ENCODE results near the gene TCEA2.

Gene TCEA2

DNA sequence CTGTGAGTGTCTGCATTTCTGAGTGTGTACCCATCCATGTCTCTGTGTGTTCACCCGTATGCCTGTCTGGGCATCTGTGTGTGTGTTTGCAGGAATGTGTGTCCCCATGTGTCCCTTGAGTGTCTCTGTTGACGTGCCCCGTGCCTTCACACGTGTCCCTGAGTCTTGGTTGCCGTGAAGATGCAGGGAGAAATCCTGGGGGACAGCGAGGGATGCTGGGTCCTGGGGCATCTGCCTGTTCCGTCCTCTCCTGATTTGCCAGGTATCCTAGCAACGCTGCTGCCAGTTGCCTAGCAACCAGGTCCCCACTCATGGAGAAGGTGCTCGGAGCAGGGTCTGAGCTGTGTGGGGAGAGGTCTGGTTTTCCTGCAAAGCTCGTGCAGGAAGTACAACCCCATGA, 27.2 kb downstream of the TCEA2 start:
- DNase-seq (ENCODE audit: insufficient read length, low spot score), result no peak
- FAIRE-seq, result no peak

DNA sequence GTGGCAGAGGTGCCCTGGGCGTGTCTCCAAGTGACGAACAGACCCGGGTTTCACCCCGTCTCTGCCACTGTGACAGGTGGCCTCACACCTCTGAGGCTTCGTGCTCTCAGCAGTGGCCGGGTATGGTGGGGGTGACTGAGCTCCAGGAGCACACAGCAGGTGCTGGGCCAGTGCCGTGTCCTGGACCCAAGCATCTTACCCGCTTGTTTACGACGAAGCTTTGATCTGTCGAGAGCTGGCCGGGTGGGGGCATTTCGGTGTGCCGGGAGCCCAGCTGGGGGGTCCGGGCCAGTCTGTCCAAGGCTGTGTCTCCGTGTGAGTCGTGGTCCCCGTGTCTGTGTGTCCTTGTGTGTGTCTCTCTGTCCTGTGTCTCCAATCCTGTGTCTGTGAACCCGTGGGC, 28.3 kb downstream of the TCEA2 start:
- FAIRE-seq (no peak), DNase-seq (ENCODE audit: insufficient read length, low spot score) (no peak)

DNA sequence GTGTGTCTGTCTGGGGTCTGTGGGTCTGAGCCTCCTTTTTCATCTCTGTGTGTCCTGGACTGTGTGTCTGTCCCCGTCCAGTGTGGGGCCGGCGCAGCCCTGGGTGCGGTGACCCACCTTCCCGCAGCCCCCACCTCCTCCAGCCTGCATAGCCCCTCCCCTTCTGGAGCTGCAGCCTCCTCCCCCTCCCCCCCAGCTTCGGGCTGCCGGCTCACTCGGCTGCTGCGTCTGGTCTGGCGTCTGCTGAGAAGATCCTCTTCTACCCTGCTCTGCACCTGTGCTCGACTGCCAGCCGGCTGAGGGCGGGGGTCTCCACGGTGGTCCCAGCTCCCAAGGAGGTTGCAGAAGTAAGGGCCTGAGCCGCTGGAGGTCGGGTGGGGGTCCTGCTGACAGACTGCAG, 28.8 kb downstream of the TCEA2 start:
- DNase-seq (ENCODE audit: insufficient read length, low spot score) (no peak), FAIRE-seq (no peak)

DNA sequence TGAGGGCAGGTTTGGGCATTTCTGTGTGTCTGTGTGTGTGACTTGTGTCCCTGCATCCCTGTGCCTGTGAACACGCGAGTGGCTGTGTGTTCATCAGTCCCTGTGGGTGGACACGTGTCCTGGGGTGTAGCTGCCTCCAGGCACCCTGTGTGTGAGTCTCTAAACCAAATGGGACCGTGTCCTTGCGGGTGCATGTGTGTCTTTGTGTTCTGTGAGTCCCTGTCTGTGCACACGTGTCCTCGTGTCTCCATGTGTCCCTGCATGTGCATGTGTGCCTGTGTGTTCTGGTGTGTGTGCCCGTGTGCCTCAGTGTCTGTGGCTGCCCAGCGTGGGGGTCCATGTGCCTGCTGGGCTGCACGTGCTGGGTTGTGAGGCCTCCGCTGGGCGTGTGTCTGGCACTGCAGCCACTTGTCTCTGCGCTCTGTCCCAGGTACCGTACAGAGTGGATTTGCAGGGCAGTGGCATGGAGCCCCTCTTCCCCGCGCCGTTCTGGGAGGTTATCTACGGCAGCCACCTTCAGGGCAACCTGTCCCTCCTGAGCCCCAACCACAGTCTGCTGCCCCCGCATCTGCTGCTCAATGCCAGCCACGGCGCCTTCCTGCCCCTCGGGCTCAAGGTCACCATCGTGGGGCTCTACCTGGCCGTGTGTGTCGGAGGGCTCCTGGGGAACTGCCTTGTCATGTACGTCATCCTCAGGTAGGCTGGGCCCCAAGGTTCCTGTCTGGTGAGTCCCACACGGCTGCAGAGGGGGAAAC, 29.4 kb downstream of the TCEA2 start:
- FAIRE-seq, result no peak
- DNase-seq (ENCODE audit: insufficient read length, low spot score), result no peak

DNA sequence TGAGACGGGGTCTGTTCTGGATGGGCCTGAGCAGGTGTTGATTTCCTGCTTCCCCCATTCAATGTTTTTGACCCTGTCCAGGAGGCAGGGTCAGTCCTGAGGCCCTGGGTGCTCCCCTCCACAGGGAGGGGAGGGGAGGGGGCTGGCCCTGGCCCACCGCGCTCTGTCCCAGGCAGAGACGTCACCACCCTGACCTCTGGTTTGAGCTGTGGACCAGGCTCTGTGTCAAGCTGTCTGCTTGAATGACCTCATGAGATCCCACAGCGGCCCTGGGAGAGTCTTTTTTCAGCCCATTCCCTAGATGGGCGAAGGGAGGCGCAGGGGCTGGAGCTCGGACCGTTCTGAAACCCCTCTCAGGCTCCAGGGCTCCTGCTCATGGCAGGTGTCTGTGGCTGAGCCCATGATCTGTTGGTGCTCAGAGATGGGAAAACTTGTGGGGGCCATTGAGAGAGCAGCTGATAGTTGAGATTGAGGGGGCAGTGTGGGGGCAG, 30.1 kb downstream of the TCEA2 start:
- no peak for DNase-seq (ENCODE audit: insufficient read length, low spot score)
- no peak for FAIRE-seq

DNA sequence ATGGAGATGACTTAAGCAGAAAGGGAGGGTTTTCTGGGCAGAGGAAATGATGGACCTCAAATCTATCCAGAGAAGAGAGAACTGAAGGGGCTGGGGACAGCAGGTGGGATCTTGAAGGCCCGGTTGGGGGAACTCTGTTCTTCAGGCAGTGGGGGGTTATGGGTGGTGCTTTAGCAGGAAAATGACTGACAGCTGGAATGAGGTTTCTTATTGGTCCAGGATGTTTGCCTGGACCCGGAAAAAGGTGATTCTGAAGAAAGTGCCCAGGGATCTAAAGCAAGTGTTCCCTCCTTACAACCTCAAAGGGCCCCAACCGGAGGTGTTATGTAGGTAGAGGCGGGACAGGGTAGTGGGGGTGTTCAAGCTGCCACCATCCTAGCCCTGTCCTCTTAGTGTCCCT, 32.5 kb downstream of the TCEA2 start:
- DNase-seq (ENCODE audit: insufficient read length, low spot score), result no peak
- no peak for FAIRE-seq

DNA sequence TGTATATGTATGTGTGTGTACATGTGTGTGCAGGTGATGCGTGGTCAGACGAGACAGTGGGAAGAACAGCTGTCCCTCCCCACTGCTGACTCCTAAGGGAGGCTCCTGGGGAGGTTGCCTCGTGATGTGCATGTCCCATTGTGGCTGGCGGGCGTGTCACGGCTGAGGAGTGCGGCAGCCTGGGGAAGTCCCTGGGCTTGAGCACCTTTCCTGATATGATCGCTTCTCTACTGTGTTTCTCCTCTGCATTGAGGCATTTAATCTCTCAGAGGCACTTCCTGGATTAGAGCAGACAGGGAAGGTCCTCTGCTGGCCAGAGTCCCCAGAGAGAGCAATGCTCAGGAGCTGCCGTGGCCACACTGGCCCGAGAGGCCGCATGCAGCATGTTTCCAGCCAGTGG, 32.9 kb downstream of the TCEA2 start:
- DNase-seq (ENCODE audit: insufficient read length, low spot score) (no peak), FAIRE-seq (no peak)

DNA sequence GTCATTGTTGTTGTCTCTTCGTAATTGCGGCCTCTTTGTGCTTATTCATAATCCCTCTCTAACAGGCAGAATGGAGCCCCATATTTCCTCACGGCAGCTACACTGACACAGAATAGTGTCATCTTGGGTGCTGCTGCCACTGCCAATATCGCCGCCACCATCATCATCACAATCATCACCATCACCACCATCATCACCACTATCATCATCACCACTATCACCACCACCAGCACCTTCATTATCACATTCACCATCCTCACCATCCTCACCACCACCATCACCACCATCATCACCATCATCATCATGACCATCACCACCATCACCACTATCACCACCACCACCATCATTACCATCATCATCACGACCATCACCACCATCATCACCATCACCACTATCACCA, 33.5 kb downstream of the TCEA2 start:
- DNase-seq (ENCODE audit: insufficient read length, low spot score) (no peak), FAIRE-seq (no peak)

DNA sequence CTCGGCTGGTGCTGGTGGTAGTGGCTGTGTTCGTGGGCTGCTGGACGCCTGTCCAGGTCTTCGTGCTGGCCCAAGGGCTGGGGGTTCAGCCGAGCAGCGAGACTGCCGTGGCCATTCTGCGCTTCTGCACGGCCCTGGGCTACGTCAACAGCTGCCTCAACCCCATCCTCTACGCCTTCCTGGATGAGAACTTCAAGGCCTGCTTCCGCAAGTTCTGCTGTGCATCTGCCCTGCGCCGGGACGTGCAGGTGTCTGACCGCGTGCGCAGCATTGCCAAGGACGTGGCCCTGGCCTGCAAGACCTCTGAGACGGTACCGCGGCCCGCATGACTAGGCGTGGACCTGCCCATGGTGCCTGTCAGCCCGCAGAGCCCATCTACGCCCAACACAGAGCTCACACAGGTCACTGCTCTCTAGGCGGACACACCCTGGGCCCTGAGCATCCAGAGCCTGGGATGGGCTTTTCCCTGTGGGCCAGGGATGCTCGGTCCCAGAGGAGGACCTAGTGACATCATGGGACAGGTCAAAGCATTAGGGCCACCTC, 35.5 kb downstream of the TCEA2 start:
- FAIRE-seq (no peak), DNase-seq (ENCODE audit: insufficient read length, low spot score) (no peak)

DNA sequence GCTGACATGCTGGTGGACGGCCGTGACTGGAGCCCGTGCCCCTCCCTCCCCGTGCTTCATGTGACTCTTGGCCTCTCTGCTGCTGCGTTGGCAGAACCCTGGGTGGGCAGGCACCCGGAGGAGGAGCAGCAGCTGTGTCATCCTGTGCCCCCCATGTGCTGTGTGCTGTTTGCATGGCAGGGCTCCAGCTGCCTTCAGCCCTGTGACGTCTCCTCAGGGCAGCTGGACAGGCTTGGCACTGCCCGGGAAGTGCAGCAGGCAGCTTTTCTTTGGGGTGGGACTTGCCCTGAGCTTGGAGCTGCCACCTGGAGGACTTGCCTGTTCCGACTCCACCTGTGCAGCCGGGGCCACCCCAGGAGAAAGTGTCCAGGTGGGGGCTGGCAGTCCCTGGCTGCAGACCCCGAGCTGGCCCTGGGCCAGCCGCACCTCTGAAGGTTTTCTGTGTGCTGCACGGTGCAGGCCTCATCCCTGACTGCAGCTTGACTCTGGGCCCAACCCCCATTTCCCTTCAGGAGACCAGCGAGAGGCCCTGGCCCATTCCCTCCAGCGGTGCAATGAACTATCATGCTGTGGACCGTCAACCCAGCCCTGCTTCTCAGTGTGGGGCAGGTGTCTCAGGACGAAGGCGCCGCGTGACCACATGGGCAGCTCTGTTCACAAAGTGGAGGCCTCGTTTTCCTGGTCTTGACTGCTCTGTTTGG, 36.2 kb downstream of the TCEA2 start:
- DNase-seq (ENCODE audit: insufficient read length, low spot score), result no peak
- FAIRE-seq, result no peak

DNA sequence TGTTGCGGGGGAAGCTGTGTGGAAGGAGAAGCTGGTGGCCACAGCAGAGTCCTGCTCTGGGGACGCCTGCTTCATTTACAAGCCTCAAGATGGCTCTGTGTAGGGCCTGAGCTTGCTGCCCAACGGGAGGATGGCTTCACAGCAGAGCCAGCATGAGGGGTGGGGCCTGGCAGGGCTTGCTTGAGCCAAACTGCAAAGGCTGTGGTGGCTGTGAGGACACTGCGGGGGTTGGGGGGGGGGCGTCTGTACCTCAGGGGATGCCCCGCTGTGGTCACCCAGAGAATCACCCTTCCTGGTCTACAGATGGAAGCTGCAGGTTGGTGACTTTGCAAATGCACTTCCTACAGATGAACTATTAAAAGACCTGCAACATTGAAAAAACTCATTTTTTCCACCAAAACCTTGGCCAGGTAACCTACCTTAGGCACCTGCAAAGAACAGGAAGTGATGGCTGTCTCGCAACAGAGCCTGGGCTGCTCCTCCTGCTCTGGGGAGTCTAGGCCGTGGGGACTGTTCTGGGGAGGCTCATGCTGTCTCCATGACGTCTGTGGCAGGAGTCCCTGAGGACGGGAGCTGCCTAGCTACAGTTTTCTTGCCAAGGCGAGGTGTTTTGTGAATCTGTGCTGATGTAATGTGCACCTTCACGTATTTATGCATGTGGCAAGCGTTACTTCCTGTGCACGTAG, 37.0 kb downstream of the TCEA2 start:
- DNase-seq (ENCODE audit: insufficient read length, low spot score), result no peak
- no peak for FAIRE-seq

DNA sequence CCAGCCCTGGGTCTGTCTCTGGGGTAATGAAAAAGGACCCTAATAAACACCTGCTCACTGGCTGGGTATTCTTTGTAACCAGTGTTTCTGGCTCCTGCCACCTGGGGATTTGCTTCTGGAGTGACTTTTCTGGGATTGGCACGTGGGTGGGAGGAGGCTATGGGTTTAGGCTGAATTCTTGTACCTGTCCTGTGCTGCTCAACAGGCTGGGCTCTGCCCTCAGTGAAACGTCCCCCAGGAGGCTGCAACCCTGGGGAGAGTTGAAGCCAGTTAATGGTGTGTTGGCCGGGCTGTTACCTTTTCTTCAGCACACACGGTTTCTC, 37.5 kb downstream of the TCEA2 start:
- no peak for FAIRE-seq
- no peak for DNase-seq (ENCODE audit: insufficient read length, low spot score)

DNA sequence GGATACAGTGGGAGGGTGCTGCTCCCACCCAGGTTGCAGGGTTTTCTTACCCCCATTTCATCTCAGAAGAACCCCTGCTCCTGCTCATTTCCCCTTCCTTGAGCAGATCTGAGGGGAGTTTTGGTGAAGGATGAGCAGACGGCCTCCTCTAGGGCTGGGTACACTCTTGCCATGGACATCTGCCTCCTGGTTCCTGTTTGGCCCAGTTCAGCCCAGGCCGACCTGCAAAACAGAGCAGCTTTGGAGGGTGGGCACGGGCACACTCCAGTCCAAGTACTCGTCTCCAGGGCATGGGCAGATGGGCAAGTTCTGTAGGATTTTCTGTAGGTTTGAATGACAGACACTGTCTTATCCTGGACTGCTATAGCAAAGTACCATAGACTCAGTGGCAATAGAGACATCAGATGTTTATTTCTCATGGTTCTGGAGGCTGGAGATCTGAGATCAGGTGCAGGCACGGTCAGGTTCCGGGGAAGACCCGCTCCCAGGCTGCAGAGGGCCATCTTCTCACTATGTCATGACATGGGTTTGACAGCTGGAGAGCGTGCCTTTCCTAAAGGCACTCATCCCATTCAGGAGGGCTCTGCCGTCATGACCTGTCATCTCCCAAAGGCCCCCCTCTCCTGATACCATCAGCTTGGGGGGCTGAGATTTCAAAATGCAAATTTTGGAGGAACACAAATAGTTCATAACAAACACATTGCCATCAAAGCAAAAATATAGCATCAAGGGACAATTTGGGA, 38.1 kb downstream of the TCEA2 start:
- FAIRE-seq (no peak), DNase-seq (ENCODE audit: insufficient read length, low spot score) (no peak)

DNA sequence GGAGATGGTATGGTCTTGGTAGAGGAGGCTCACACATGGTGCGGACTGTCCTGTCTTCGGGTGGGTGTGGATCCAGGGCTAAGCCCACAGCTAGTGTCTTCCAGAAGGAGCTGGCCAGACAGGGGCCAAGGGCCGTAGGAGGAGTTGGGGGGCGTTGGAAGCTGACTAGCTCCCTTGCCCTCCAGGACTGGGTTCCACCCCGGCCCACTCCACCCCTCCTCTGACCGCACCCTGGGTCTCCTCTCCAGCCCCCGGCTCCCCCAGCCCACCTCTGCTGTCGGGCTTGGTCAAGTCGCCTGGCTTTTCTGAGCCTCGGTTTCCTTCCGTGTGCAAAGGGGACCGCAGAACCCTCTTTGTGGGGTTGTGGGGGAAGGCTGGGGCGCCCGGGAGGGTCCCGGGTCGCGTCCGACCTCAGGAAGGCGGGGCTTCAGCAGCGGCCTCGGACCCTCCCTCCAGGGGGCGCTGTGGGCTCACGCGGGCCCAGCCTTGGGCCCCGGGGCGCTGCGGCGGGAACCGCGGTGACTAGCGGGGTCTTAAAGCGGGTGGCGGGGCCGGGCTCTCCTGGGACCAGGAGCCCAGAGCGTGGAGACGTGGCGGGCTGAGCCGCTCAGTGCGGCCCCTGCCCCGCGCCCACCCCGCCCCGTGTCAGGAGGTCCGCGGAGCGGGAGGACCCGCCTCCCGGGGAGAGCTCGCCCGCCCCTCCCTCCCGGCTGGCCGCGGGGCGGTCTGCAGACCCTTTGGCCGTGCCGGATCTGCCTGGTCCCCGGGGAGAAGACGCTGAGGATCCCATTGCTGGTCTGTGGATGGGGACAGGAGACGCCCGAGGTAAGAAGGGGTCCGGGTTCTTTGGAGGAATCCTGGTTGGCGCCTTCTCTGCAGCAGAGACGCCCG, 39.0 kb downstream of the TCEA2 start:
- peak; percentile 77 for DNase-seq (ENCODE audit: insufficient read length, low spot score)
- no peak for FAIRE-seq

DNA sequence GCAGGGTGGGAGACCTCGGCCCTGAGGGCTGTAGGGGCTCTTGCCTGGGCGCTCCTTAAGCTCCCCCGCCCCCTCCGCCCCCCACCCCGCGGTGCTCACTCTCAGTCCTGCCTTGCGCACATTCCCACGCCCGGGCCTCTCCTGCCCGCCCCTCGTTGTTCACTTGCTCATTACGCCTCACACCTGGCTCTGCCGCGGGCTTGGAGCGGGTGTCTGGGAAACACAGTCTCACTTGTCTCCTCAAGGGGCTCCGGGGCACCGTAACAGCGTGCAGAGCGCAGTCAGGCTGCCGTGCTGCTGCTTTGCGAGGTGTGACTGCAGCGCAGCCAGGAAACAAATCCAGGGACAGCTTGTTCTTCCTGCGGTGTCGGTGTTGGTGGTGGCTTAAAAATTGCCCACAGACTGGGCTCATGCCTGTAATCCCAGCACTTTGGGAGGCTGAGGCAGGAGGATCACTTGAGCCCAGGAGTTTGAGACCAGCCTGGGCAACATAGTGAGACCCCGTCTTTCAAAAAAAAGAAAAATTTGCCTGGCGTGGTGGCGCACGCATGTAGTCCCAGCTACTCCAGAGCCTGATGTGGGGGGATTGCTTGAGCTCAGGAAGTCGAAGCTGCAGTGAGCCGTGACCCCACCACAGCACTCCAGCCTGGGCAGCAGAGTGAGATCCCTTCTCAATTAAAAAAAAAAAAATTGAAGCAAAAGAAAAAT, 39.8 kb downstream of the TCEA2 start:
- no peak for DNase-seq (ENCODE audit: insufficient read length, low spot score)
- FAIRE-seq, result no peak

DNA sequence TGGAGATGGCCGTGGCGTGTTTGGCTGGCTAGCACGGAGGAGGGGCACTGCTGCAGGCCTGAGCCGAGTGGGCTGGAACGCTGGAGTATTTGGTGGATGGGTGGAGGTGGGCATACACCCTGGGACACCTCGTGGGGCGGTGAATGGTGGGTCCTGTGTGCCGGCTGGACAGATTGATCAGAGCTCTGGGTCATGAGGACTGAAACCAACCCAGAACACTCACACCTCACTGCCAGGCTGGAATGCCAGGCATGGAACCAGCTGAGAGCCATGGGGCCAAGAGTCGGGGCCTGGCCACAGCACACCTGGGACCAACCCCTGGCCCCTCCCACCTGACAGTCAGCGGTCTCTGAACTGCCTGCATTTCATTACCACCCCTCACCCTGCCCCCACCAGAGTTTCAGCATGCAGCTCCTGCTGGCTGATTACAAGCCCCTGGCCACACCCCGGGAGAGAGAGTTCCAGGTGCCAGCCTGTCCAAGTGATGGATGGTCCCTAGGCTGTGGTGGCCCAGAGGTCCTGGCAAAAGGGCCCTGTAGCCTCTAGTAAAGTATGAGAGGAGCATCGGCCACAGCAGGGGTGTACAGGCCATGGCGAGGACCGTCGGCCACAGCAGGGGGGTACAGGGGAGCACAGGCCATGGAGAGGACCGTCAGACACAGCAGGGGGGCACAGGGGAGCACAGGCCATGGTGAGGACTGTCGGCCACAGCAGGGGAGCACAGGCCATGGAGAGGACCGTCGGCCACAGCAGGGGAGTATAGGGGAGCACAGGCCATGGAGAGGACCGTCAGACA, 41.1 kb downstream of the TCEA2 start:
- DNase-seq (ENCODE audit: insufficient read length, low spot score) (no peak), FAIRE-seq (no peak)

DNA sequence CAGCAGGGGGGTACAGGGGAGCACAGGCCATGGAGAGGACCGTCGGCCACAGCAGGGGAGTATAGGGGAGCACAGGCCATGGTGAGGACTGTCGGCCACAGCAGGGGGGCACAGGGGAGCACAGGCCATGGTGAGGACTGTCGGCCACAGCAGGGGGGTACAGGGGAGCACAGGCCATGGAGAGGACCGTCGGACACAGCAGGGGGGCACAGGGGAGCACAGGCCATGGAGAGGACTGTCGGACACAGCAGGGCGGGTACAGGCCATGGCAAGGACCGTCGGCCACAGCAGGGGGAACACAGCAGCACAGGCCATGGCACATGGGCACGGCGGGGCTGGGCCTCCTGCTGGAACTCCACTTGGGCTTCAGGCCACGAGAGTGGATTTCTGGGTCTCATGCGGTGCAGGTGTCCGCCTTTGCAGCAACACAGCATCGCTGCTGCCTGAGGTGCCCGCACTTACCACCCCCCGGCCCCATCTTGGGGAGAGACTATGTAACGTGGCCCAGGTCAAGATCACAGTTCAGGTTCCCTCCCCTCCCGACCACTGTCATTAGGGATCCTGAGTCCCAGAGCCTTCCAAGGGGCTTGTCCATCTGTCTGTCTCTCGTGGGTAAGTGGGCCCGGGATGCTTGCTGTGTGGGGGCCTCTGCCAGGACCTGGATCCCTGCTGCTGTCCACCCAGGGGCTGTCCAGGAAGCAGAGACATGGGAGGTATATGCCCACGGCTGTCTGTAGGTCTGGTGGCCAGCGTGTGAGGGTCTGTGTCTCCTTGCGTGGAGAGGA, 41.9 kb downstream of the TCEA2 start:
- DNase-seq (ENCODE audit: insufficient read length, low spot score), result no peak
- FAIRE-seq, result no peak

All from GM19239 (cell line).